VCaP (cell line): ENCODE data around the gene SMPDL3A.

Experiments
- H3K27ac ChIP-seq: fragments of 450-650 bp; 2 replicates; pipeline ENCODE4 v1.5.1; 2017
- CTCF ChIP-seq: fragments of 450-650 bp; conservative IDR thresholded peaks from 2 replicates; pipeline ENCODE4 v1.5.1; 2017; ENCODE audit warnings: mild to moderate bottlenecking, moderate library complexity

Gene SMPDL3A

GRCh38 chr6:122798099-122798641 is 9.1 kb downstream of the SMPDL3A start:
- TF ChIP-seq CTCF: no peak
- H3K27ac ChIP-seq: peak overlapping the region; percentile 62

- no peak for TF ChIP-seq CTCF
- peak overlapping the region; percentile 62 for H3K27ac ChIP-seq
Observed at GRCh38 chr6:122799140-122799745, 10.2 kb downstream of the SMPDL3A start.

- peak overlapping the region; percentile 62 for H3K27ac ChIP-seq
- no peak for TF ChIP-seq CTCF
Observed at GRCh38 chr6:122799916-122800686, 11.0 kb downstream of the SMPDL3A start.

GRCh38 chr6:122800906-122801305 is 11.8 kb downstream of the SMPDL3A start:
- H3K27ac ChIP-seq: no peak overlapping the region

GRCh38 chr6:122801397-122801796 is 12.3 kb downstream of the SMPDL3A start:
- no peak for TF ChIP-seq CTCF
- H3K27ac ChIP-seq: no peak overlapping the region

More at GRCh38 chr6:122800906-122801305, 11.8 kb downstream of the SMPDL3A start:
- TF ChIP-seq CTCF: no peak

GRCh38 chr6:122803171-122803661 is 14.2 kb downstream of the SMPDL3A start:
- peak overlapping the region; percentile 54 for H3K27ac ChIP-seq
- no peak for TF ChIP-seq CTCF

GRCh38 chr6:122804962-122805485 is 16.0 kb downstream of the SMPDL3A start:
- TF ChIP-seq CTCF: no peak
- H3K27ac ChIP-seq: no peak overlapping the region
